Ramos (cell line): ENCODE data around the gene RNF181.
"Not testable (repeated sequence)": the region's sequence is repeated elsewhere in the genome, so short reads cannot be mapped to it uniquely, and the experiment has no call there.

Experiments
- in situ Hi-C: fragments of 300-500 bp; cut with MboI; formaldehyde crosslinking; loops from one replicate; pipeline ENCODE4 v1.14.3; 2022; ENCODE audit warnings: low sequenced_read_pairs; ENCODE audit not compliant: unreplicated experiment

The RNF181 gene

GRCh38 chr2:85593023-85593422, 2.5 kb upstream of the RNF181 start:
- in situ Hi-C loops = no loop called here

GRCh38 chr2:85594715-85595300, 737 bp upstream of the RNF181 start:
- in situ Hi-C loops = no loop called here

GRCh38 chr2:85596026-85596333, 435 bp downstream of the RNF181 start:
- in situ Hi-C loops = no loop called here

GRCh38 chr2:85596486-85597143, 1.1 kb downstream of the RNF181 start:
- in situ Hi-C loops = no loop called here

- in situ Hi-C loops = no loop called here
Observed at GRCh38 chr2:85597241-85597640, 1.7 kb downstream of the RNF181 start.

- in situ Hi-C loops = no loop called here
Observed at GRCh38 chr2:85598594-85599340, 3.2 kb downstream of the RNF181 start.

- in situ Hi-C loops = no loop called here
Observed at GRCh38 chr2:85599468-85600234, 4.1 kb downstream of the RNF181 start.

GRCh38 chr2:85600235-85600575, 4.7 kb downstream of the RNF181 start:
- in situ Hi-C loops = no loop called here

GRCh38 chr2:85600951-85601770, 5.6 kb downstream of the RNF181 start:
- in situ Hi-C loops = no loop called here

- in situ Hi-C loops = no loop called here
Observed at GRCh38 chr2:85601771-85602475, 6.4 kb downstream of the RNF181 start.

- in situ Hi-C loops = no loop called here
Observed at GRCh38 chr2:85602476-85603234, 7.1 kb downstream of the RNF181 start, which contains the start of gene TMEM150A. TSS of gene TMEM150A (minus strand) at chr2:85602698. CDS start at chr2:85601948, 750 bp downstream.

- in situ Hi-C loops = not testable (repeated sequence)
Observed at GRCh38 chr2:85604133-85604444, 8.5 kb downstream of the RNF181 start.

- in situ Hi-C loops = no loop called here
Observed at GRCh38 chr2:85604568-85605339, 9.2 kb downstream of the RNF181 start.

GRCh38 chr2:85605406-85606115, 10.0 kb downstream of the RNF181 start:
- in situ Hi-C loops = no loop called here

GRCh38 chr2:85606116-85606455, 10.5 kb downstream of the RNF181 start:
- in situ Hi-C loops = no loop called here

- in situ Hi-C loops = no loop called here
Observed at GRCh38 chr2:85607268-85608215, 12.0 kb downstream of the RNF181 start.
